ENCODE measurements around the gene TMPRSS13.

DNA sequence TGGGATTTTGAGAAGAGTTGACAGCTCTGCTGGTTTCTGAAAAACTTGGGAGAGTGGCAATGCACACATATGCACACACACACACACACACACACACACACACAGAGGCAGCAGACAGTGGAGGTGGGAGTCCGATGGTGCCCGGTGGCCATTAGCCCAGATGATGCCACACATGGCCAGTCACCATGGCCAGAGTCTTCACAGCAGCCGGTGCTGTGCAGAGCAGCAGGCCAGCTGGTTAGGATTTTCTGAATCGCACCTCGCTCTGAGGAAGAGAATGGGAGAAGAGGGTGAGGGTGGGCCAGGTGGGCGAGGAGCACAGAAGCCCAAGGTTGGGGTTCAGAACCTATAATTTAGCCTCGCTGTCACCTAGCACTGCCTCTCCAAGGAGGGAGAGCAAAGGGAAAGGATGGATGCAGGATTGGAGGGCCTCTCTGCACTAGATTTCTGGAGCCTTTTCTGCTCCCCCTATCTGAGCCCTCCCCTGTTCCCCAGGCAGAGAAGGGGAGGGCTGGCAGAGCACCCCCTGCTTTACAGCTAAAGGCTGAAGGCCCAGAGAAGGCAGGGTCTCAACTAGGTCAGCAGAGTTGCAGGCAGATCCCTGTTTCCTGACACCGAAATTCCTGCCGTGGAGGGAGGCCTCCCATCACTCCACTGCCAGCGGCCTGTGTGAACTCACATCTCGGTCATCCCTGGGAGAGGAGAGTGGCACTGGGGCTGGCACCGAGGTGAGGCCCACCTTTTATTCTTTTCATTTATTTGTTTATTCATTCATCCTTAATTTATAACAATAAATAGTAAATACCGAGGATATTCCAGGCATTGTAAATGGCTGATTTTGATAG, 27.0 kb downstream of the TMPRSS13 start:
- TF ChIP-seq, protein P1, sequence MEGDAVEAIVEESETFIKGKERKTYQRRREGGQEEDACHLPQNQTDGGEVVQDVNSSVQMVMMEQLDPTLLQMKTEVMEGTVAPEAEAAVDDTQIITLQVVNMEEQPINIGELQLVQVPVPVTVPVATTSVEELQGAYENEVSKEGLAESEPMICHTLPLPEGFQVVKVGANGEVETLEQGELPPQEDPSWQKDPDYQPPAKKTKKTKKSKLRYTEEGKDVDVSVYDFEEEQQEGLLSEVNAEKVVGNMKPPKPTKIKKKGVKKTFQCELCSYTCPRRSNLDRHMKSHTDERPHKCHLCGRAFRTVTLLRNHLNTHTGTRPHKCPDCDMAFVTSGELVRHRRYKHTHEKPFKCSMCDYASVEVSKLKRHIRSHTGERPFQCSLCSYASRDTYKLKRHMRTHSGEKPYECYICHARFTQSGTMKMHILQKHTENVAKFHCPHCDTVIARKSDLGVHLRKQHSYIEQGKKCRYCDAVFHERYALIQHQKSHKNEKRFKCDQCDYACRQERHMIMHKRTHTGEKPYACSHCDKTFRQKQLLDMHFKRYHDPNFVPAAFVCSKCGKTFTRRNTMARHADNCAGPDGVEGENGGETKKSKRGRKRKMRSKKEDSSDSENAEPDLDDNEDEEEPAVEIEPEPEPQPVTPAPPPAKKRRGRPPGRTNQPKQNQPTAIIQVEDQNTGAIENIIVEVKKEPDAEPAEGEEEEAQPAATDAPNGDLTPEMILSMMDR (IDR thresholded peaks at IDR 0.05): no peak
- TF ChIP-seq POLR2A (IDR thresholded peaks at IDR 0.05): no peak
